ENCODE measurements around the gene APCDD1L.
"Not testable (repeated sequence)": the region's sequence is repeated elsewhere in the genome, so short reads cannot be mapped to it uniquely, and the experiment has no call there.

APCDD1L gene

DNA sequence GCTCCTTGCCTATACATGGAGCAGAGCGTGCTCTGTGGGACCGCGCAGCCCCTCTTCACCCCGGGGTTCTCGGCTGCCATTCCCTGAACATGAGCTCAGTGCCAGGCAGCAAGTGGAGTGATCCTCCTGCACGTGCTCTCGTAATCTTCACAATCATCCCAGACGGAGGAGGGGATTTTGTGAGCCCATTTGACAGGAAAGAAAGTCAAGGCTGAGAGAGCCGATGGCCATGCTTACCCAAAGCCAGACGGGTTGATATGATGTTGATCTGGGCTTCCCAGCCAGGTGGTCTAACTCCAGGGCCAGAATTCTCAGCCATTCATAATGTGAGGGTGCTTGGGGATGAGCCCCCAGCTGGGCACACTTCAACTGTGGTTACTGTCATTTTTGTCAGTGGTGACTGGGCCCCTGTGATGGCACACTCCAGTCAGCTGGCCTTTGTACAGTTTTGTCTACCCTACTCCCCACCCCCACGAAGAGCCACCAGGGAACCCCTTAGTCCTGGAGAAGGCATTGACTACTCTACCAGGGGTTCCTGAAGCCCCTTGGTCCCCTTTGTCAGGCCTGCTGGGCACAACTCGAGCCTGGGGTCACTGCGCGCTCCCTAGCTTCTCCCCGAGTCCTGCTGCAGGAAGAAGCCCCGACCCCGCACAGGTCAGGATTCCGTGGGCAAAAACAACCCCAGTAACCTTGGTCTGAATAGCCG is 1.5 kb downstream of the APCDD1L start:
- H3K27ac Mint-ChIP-seq: no peak overlapping the region
- no peak overlapping the region for H3K4me3 Mint-ChIP-seq
- peaks cover 25% of the 10 kb centered on the region for H3K27me3 Mint-ChIP-seq

DNA sequence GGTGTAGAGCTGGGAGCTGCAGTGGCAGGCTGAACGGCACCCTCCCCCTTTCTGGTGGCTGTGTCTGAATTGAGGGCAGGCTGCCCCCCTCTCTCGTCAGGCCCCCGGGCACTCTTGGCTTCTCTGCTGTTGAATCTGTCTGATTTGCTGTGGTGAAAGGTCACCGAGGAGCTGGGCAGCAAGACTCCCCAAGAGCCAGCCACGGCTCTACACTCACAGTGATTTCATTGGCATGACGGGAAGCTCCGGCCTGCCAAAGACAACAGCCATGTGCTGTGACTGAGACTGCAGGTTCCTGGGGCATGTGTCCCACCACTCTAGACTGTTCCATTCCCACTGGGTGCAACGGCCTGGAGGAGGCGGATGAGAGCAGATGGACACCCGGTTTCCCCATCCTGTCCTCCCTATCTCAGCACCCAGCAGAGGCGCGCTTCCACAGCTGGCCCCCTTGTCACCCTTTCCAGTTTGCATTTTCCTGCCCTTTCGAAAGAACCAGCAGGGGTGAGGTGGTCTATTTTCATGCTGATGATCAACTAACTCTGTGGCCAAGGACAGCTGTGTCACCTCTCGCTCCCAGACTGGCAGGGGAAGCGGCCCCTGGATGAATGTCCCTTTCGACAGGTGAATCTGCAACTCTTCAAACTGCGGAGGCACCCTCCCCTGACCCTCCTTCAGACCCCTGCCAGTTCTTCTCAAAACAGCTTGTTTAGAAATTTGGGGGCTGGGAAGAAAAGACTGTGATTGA is 2.2 kb downstream of the APCDD1L start:
- no peak overlapping the region for H3K4me3 Mint-ChIP-seq
- H3K4me1 Mint-ChIP-seq: peaks cover 1% of the 10 kb centered on the region
- H3K27ac Mint-ChIP-seq: no peak overlapping the region
- H3K36me3 Mint-ChIP-seq (ENCODE audit: low read depth): no peaks in the 10 kb centered on the region
- H3K9me3 Mint-ChIP-seq: no peaks in the 10 kb centered on the region
- H3K27me3 Mint-ChIP-seq: peaks cover 25% of the 10 kb centered on the region
- DNase-seq (no peak), ATAC-seq (no peak)

More for the DNA sequence above, 1.5 kb downstream of the APCDD1L start:
- ATAC-seq (no peak), DNase-seq (no peak)
- Mint-ChIP-seq H3K9me3 (no peaks in the 10 kb centered on the region), H3K4me1 (peaks cover 1% of the 10 kb centered on the region), H3K36me3 (ENCODE audit: low read depth) (no peaks in the 10 kb centered on the region)

DNA sequence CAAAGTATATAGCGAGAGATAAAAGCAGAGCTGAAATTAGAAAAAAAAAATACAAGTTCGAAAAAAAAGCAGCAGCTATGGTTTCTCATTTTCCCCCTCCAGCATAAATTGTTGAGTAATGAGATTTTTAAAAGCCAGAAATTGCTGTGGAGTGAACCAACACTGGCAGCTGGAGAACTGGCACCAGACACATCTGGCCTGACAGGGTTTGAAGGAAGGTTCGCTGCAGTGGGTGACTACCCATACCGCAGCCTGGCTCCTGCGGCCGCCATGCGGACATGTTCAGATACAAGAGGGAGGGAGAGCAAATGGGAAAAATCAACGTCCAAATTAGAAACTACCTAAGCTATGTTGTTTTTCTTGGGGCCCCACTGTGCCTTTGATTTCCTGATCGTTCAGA is 3.3 kb downstream of the APCDD1L start:
- H3K4me1 Mint-ChIP-seq: peaks cover 1% of the 10 kb centered on the region

DNA sequence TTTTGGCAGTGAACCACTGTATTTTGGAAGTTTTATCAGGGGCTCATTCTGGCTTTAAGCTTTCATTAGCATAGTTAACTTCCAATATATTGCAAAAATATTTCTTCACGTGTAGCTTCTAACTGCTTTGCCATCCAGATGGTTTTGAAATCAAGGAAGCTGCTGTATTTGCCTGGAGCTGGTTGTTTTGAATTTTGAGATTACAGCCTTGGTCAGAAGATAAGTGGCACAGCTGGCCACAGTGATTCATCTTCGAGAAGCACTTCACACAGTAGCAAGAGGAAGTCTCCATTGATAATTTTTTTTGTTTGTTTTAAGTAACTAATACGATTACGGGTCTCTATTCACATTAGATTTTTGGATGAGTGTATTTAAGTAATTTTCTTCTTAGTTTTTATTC is 3.8 kb downstream of the APCDD1L start:
- Mint-ChIP-seq H3K36me3 (ENCODE audit: low read depth) (peaks cover 6% of the 10 kb centered on the region), H3K27ac (no peak overlapping the region), H3K27me3 (peaks cover 22% of the 10 kb centered on the region), H3K4me3 (no peak overlapping the region), H3K4me1 (peaks cover 1% of the 10 kb centered on the region), H3K9me3 (peaks cover 4% of the 10 kb centered on the region)
- ATAC-seq: no peak
- DNase-seq: no peak

More for the DNA sequence above, 3.3 kb downstream of the APCDD1L start:
- Mint-ChIP-seq H3K4me3 (no peak overlapping the region), H3K27ac (no peak overlapping the region), H3K9me3 (no peaks in the 10 kb centered on the region), H3K36me3 (ENCODE audit: low read depth) (peaks cover 6% of the 10 kb centered on the region), H3K27me3 (peaks cover 24% of the 10 kb centered on the region)
- no peak for ATAC-seq
- DNase-seq: no peak

DNA sequence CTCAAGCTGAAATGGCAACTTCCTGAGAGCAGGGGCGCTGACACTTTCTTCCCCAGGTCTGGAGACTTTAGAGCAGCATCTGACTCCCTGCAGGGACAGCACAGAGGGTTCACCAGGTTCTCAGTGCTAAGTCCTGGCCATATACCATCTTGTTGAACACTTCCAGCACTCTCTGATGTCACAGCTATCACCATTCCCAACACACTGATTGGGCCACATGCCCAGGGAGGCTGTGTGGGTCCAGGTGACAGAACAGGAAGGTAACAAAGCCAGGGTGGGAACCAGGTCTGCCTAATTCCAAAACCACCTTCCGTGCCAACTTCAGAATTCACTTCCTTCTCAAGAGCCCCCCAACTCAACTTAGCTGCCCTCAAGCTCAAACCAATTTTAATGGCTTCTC is 4.3 kb downstream of the APCDD1L start:
- no peak for DNase-seq
- peaks cover 1% of the 10 kb centered on the region for H3K4me1 Mint-ChIP-seq
- peaks cover 8% of the 10 kb centered on the region for H3K9me3 Mint-ChIP-seq
- no peak overlapping the region for H3K27ac Mint-ChIP-seq
- no peak overlapping the region for H3K4me3 Mint-ChIP-seq
- peaks cover 9% of the 10 kb centered on the region for H3K36me3 Mint-ChIP-seq (ENCODE audit: low read depth)
- peaks cover 21% of the 10 kb centered on the region for H3K27me3 Mint-ChIP-seq
- ATAC-seq: no peak

DNA sequence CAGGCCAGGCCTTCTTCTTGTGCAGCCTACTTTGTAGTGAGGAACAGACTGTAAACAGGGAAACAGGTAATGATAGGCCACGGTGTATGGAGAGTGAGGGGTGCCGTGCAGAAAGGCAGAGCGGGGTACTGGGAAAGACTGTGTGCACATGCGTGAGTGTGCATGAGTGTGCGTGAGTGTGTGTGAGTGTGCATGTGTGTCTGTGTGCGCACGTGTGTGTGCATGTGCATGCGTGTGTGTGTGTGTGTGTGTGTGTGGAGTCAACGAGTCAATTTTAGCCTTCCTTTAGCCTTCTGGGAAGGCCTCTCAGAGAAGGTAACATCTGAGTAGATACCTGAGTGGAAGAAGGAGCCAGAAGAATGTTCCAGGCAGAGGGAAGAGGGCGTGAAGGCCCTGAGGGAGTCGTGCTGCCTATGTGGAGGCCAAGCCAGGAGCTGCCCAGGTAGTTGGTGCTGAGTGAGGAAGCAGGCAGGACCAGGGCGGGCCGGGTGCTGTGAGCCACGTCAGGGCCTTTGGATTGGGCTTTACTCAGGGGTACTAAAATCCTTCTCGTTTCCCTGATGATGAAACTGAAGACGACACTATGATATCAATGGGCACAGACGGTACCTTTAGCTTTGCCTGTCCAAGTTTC is 6.3 kb downstream of the APCDD1L start:
- Mint-ChIP-seq H3K27ac (no peak overlapping the region), H3K27me3 (peaks cover 10% of the 10 kb centered on the region), H3K9me3 (peaks cover 19% of the 10 kb centered on the region), H3K4me1 (no peaks in the 10 kb centered on the region), H3K36me3 (ENCODE audit: low read depth) (peaks cover 14% of the 10 kb centered on the region), H3K4me3 (no peak overlapping the region)
- DNase-seq (no peak), ATAC-seq (no peak)

DNA sequence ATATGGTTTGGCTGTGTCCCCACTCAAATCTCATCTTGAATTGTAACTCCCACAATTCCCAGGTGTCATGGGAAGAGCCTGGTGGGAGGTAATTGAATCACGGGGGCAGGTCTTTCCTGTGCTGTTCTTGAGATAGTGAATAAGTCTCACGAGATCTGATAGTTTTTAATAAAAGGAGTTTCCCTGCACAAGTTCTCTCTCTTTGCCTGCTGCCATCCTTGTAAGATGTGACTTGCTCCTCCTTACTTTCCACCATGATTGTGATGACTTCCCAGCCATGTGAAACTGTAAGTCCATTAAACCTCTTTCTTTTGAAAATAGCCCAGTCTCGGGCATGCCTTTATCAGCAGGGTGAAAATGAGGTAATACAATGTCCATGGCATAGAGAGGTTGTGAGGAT is 8.2 kb downstream of the APCDD1L start:
- not testable (repeated sequence) for ATAC-seq, H3K4me3 Mint-ChIP-seq, H3K27me3 Mint-ChIP-seq, H3K27ac Mint-ChIP-seq, DNase-seq, H3K4me1 Mint-ChIP-seq
- Mint-ChIP-seq H3K36me3 (ENCODE audit: low read depth) (peaks cover 14% of the 10 kb centered on the region), H3K9me3 (peaks cover 19% of the 10 kb centered on the region)

DNA sequence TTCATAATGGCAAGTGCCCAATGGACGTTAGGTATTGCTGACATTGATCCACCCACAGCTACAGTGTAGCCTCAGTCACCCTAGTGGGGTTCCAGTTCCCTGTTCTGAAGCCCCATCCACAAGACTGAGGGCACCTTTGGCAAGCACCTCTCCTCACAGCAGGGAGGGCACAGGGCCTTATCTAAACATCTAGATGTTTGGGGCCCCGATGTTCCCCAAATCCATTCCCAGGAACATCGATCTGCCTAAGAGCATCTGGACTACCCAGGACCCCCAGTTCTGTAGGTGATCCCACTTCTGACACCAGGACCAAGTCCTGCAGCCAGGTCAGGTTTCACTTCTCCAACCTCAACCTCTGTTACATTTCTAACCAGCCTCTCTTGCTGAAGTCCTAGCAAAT is 10.6 kb downstream of the APCDD1L start:
- ATAC-seq: no peak

DNA sequence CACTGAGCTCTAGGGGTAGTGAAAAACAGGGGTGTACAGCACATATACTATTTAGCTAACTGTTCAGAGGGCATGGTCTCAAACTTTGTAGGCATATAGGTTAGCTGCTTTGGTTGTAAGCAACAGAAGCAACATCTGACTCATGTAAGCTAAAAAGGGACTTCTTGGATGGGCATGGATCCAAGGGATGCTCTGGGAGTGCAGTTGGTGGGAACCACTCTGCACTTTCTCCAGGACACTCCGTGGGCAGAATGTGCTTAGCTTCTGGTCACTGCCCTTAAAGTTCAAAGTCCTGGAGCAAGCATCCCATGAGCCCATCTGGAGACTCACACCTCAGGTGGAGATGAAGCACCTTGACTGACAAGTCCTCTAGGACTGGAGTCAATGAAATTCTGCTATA is 11.5 kb downstream of the APCDD1L start:
- Mint-ChIP-seq H3K9me3 (peaks cover 19% of the 10 kb centered on the region), H3K36me3 (ENCODE audit: low read depth) (peaks cover 14% of the 10 kb centered on the region), H3K4me3 (no peak overlapping the region), H3K27ac (no peak overlapping the region), H3K4me1 (no peaks in the 10 kb centered on the region), H3K27me3 (peaks cover 8% of the 10 kb centered on the region)
- ATAC-seq (no peak), DNase-seq (no peak)

More for the DNA sequence above, 10.6 kb downstream of the APCDD1L start:
- no peak for DNase-seq
- Mint-ChIP-seq H3K27ac (no peak overlapping the region), H3K36me3 (ENCODE audit: low read depth) (peaks cover 14% of the 10 kb centered on the region), H3K4me3 (no peak overlapping the region), H3K27me3 (peaks cover 8% of the 10 kb centered on the region), H3K4me1 (no peaks in the 10 kb centered on the region), H3K9me3 (peaks cover 19% of the 10 kb centered on the region)

DNA sequence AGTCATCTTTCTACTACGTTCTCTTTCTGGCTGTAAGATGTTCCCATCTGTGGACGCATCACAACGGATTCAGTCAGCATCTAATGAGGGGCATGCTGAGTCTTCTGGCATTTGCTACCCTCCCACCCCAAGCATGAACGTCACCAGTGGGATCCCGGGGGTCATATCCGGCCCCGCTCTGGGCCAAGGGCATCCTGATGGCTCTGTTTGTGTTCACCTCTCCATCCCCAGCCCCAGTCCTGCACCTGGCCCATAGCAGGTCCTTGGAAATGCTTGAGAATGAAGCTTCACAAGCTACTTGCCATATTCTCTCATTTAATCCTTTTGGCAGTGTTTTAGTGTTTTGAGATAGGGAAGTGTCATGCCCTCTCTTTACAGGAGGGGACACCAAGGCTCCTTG is 14.9 kb downstream of the APCDD1L start:
- H3K27me3 Mint-ChIP-seq: peaks cover 4% of the 10 kb centered on the region
- DNase-seq (no peak), ATAC-seq (no peak)
- peaks cover 4% of the 10 kb centered on the region for H3K9me3 Mint-ChIP-seq
- H3K4me3 Mint-ChIP-seq: no peak overlapping the region
- no peak overlapping the region for H3K27ac Mint-ChIP-seq
- no peaks in the 10 kb centered on the region for H3K4me1 Mint-ChIP-seq
- H3K36me3 Mint-ChIP-seq (ENCODE audit: low read depth): peaks cover 2% of the 10 kb centered on the region

DNA sequence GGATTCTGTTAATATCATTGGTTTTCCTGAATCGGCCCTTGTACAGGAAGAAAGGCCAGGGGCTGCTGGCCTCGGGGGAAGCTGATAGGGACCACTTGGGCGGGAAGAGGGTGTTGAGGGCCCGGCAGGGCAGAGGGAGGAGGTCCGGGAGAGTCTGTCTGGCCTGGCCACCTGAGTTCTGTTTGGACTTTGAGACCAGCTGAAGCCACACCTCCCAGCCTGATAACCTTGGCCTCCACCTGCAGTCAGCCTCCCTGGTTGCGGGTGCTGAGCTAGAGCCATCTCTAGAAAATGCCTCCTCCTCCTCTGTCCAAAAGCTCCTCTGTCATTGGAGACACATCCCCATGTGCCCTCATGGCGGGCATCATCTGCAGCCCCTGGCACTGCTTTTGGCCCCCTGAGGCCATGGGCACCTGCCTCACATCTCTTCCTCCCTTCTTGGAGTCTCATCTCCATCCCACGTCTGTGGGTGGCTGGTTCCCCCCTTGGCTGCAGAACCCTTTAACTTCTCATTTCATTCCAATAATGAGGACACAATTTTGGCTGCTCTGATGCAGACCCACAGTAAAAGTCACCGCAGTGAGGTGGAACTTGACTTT is 16.6 kb downstream of the APCDD1L start:
- no peak for ATAC-seq
- no peaks in the 10 kb centered on the region for H3K9me3 Mint-ChIP-seq
- H3K36me3 Mint-ChIP-seq (ENCODE audit: low read depth): no peaks in the 10 kb centered on the region
- DNase-seq: no peak
- peaks cover 4% of the 10 kb centered on the region for H3K27me3 Mint-ChIP-seq
- no peaks in the 10 kb centered on the region for H3K4me1 Mint-ChIP-seq
- no peak overlapping the region for H3K4me3 Mint-ChIP-seq
- no peak overlapping the region for H3K27ac Mint-ChIP-seq

DNA sequence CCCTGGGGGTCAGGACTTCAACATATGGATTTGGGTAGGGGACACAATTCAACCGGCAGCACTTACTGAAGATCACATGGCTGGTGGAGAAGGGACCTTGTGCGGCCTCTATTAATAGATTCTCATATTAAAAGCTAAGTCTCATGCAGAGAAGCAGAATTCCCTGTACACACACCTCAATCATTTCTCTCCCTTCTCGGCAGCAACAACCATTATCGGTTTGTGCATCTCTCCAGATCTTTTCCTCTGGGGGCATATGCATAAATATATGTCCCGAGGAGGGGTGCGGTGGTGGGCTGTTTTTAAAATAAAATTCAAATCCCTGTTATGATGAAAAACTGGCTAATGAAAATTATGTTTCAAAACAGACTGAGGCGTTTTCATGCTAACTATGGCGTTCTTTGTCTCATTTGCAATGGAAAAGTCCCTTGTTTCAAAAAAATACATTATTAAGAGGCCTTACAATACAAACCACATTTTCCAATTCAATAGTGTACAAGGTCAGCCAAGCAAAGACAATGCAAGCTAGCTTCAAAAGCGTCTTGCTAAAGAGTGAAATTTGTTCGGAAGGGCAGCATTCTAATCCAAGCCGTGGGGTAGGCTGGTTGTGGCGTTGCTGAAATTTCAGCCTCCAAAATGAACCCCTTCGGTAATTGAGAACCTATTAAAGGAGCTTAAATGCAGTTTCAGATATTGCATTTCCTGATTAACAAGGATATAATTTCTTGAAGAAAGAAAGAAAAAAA is 17.3 kb downstream of the APCDD1L start:
- no peaks in the 10 kb centered on the region for H3K36me3 Mint-ChIP-seq (ENCODE audit: low read depth)
- H3K9me3 Mint-ChIP-seq: no peaks in the 10 kb centered on the region
- ATAC-seq (no peak), DNase-seq (no peak)
- peaks cover 4% of the 10 kb centered on the region for H3K27me3 Mint-ChIP-seq
- no peak overlapping the region for H3K4me3 Mint-ChIP-seq
- H3K4me1 Mint-ChIP-seq: no peaks in the 10 kb centered on the region
- no peak overlapping the region for H3K27ac Mint-ChIP-seq

DNA sequence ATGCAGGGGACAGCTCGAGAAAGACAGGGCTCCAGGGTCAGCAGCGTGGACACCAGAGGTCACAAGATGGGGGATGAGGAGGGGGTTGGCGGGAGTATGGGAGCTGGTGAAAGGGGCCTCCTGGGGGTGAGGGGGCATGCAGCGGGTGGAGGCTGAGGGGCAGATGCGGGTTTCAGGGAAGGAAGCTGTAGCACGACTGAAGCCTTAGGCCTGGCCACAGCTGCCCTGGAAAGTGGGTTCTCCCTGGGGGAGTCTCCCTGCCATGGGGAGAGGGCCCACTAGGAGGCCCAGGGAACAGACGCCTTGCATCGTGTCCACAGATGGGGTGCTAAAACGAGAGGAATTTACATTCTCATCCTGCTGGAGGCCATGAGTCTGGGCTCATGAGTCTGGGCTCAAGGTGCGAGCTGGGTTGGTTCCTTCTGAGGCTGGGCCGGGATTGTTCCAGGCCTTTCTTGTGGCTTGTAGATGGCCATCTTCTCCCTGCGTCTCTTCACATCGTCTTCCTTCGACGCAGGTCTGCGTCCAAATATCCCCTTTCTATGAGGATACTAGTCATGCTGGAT is 18.0 kb downstream of the APCDD1L start:
- Mint-ChIP-seq H3K27me3 (peaks cover 4% of the 10 kb centered on the region), H3K27ac (no peak overlapping the region), H3K36me3 (ENCODE audit: low read depth) (no peaks in the 10 kb centered on the region), H3K4me3 (no peak overlapping the region), H3K4me1 (no peaks in the 10 kb centered on the region), H3K9me3 (no peaks in the 10 kb centered on the region)
- ATAC-seq (no peak), DNase-seq (no peak)

DNA sequence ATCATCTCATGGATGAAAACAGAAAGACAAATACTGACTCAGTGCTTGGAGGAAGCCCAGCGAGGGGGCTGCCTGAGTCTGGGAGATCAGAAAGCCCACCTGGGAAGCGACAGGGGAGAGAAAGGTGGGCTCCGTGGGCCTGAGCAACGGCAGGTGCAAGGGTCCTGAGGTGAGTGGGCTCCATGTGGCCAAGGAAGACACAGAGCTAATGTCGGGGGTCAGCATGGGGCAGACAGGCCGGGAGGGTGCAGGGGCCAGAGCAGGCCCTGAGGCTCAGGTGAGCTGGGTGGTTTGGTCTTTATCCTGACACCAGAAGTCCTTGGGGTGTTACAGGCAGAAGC is 18.8 kb downstream of the APCDD1L start:
- no peaks in the 10 kb centered on the region for H3K9me3 Mint-ChIP-seq

More for the DNA sequence above, 18.8 kb downstream of the APCDD1L start:
- peaks cover 4% of the 10 kb centered on the region for H3K27me3 Mint-ChIP-seq
- no peak for DNase-seq
- no peak for ATAC-seq
- H3K4me3 Mint-ChIP-seq: no peak overlapping the region
- no peaks in the 10 kb centered on the region for H3K36me3 Mint-ChIP-seq (ENCODE audit: low read depth)
- H3K27ac Mint-ChIP-seq: no peak overlapping the region
- H3K4me1 Mint-ChIP-seq: no peaks in the 10 kb centered on the region
